ENCODE data around the gene GINS2.

GRCh38 chr16:85668676-85669424 is 19.9 kb downstream of the GINS2 start:
- TF ChIP-seq, protein P1, sequence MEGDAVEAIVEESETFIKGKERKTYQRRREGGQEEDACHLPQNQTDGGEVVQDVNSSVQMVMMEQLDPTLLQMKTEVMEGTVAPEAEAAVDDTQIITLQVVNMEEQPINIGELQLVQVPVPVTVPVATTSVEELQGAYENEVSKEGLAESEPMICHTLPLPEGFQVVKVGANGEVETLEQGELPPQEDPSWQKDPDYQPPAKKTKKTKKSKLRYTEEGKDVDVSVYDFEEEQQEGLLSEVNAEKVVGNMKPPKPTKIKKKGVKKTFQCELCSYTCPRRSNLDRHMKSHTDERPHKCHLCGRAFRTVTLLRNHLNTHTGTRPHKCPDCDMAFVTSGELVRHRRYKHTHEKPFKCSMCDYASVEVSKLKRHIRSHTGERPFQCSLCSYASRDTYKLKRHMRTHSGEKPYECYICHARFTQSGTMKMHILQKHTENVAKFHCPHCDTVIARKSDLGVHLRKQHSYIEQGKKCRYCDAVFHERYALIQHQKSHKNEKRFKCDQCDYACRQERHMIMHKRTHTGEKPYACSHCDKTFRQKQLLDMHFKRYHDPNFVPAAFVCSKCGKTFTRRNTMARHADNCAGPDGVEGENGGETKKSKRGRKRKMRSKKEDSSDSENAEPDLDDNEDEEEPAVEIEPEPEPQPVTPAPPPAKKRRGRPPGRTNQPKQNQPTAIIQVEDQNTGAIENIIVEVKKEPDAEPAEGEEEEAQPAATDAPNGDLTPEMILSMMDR (conservative IDR thresholded peaks at IDR 0.05 in 1 of 2, IDR thresholded peaks at IDR 0.05 in 1 of 2; ENCODE audit: extremely low read depth in 1 of 2, insufficient read depth in 1 of 2, low read depth in 1 of 2, low read length in 2 of 2): no peak
- TF ChIP-seq EZH2 (IDR thresholded peaks at IDR 0.05; ENCODE audit: borderline replicate concordance, low read length): no peak
